ENCODE data around the gene CEACAM6.

Gene CEACAM6

DNA sequence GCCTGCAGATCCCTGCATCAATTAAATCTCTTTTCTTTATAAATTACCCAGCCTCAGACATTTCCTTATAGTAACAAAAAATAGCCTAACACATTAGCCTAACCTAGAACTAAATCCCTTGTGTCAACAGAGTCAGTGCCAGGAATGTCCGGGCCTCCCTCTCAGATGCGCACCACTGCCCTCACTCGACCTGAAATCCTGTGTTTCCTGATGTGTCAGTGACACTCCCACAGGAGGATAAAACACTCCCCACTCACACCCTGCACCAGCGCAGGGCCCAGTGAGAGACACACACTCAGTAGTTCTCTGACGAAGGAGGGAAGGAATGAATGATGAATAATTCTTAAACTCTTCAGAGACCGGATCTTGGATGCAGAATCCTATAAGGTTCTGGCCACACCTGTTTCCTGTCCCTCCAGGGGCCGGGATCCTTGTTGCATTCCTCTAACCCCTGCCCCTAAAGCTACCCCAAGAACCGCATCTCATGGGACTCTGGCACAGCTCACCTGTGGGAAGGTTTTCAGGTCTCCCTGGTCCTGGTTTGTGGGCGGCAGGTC is 44.2 kb downstream of the CEACAM6 start:
- no peak for DNase-seq

- no peak for DNase-seq
These were observed 45.7 kb downstream of the CEACAM6 start for GRCh38 chr19:41801031-41801430.

DNA sequence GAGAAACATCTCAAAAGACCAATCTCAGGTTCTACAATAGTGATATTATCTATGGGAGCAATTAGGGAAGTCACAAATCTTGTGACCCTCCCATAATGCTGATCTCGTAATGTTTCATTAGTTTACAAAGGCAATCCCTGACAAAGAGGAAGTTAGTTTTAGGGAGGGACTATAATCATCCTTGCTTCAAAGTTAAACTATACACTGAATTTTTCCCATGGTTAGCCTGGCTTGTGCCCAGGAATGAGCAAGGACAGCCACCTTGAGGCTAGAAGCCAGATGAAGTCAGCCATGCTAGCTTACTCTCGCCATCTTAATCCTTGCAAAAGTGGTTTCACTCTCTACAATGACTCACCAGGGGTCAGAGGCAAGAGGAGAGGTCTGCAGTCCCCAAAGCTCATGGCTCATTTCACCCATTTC is 46.5 kb downstream of the CEACAM6 start:
- peak; percentile 64 for DNase-seq

- DNase-seq, result no peak
These were observed 47.4 kb downstream of the CEACAM6 start for GRCh38 chr19:41802770-41803169.

DNA sequence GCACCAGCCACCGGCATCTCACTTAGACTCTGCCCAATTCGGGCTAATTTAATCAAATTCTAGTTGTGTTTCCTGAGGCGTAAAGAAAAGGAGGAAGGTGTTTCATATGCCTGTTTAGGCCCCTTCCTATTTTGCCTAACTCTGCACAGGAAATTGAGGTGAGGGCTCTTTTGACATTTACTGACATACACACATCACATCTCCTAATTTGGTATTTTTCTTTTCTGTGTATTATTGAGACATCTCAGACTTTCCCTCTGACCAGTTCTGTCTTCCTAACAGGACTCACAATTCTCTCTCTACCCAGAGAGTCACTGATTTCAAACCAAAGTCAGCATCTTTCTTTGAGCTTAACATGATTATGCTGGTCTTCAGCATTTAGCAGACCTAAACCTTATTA is 49.0 kb downstream of the CEACAM6 start:
- no peak for DNase-seq

- DNase-seq, result no peak
These were observed 51.8 kb downstream of the CEACAM6 start for GRCh38 chr19:41807176-41807575.

- peak; percentile 53 for DNase-seq
These were observed 53.6 kb downstream of the CEACAM6 start for GRCh38 chr19:41808663-41809566.

GRCh38 chr19:41810301-41810700 is 55.0 kb downstream of the CEACAM6 start:
- DNase-seq, result no peak

GRCh38 chr19:41811036-41811435 is 55.7 kb downstream of the CEACAM6 start:
- peak; percentile 56 for DNase-seq

DNA sequence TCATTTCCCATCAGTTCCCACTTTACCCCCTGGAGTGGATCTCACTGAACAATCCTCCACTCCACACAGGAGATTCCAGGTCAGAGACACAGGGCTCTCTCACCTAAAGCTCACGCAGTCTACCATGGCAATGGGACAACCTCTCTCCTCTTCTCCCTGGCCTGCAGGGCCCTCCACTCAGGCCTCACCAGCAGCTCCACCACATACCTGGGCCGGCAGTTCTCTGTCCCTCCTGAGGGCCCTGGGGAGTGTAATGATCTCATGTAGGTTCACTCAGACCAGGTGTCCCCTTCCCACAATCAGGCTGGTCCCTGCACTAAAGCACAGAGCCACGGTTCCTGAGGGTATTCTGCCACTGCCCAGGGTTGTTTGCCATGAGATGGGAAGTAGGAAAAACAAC is 56.7 kb downstream of the CEACAM6 start:
- DNase-seq, result no peak

DNA sequence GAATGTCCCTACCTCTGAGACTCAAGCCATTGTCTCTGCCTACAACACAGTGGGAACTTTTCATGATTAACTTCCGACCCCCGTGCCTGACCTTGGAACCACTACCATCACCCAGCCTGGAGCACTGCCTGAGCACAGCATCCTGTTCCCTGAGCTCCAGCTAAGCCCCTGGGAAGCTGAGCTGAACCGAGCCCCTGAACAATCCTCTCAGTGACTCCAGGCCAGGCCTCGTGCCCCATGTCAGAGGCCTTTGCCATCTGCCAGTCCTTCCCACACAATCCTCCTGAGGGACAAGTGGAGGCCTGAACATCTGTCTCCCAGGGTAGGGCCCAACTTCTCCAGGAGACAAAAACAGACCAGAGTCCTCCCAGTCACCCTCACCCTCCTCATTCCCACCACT is 58.6 kb downstream of the CEACAM6 start:
- no peak for DNase-seq

DNA sequence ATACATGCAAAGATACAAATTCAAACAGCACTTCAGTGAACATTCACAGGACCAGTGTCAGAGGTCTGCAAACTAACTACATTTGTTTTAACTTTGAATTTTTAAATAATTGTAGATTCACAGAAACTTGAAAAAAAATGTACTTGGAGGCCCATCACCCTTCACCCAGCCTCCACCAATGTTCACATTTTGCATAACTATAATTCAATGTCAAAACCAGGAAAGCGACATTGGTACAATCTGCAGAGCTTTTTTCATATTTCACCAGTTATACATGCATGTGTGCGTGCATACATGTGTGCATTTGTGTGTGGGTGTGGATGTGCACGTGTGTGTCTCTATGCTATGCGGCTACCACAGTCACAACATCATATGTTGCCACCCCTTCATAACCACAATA is 60.0 kb downstream of the CEACAM6 start:
- DNase-seq, result no peak

- no peak for DNase-seq
These were observed 61.4 kb downstream of the CEACAM6 start for GRCh38 chr19:41816761-41817160.

GRCh38 chr19:41821003-41821735 is 65.8 kb downstream of the CEACAM6 start:
- DNase-seq, result peak; percentile 76
